ENCODE data around the gene SOS1. TPM values are rescaled to one million over a fixed set of nuclear protein-coding genes. Genes with fewer than 3 reads are reported as not detected.
A peak's percentile ranks its signal among the peaks of the same experiment; 100 is the strongest.

SOS1 gene
- total RNA-seq, 1 donor from 2014 or later: 35.3 TPM

- H3K4me3 Mint-ChIP-seq (ENCODE audit: unreplicated experiment): peak overlapping the region; percentile 94
- peaks cover 20% of the 10 kb centered on the region for H3K36me3 Mint-ChIP-seq (ENCODE audit: low read depth, unreplicated experiment)
- H3K27me3 Mint-ChIP-seq (ENCODE audit: unreplicated experiment): peaks cover 24% of the 10 kb centered on the region
- H3K27ac Mint-ChIP-seq (ENCODE audit: unreplicated experiment): peak overlapping the region; percentile 91
- no peak for TF ChIP-seq CTCF (IDR thresholded peaks at IDR 0.05; ENCODE audit: unreplicated experiment)
- H3K4me1 Mint-ChIP-seq (ENCODE audit: unreplicated experiment): peaks cover 37% of the 10 kb centered on the region
- H3K9me3 Mint-ChIP-seq (ENCODE audit: unreplicated experiment): no peaks in the 10 kb centered on the region
- no peak for DNase-seq (ENCODE audit: low spot score)
Measured at GRCh38 chr2:39123436-39123999, 2.7 kb upstream of the SOS1 start.

DNA sequence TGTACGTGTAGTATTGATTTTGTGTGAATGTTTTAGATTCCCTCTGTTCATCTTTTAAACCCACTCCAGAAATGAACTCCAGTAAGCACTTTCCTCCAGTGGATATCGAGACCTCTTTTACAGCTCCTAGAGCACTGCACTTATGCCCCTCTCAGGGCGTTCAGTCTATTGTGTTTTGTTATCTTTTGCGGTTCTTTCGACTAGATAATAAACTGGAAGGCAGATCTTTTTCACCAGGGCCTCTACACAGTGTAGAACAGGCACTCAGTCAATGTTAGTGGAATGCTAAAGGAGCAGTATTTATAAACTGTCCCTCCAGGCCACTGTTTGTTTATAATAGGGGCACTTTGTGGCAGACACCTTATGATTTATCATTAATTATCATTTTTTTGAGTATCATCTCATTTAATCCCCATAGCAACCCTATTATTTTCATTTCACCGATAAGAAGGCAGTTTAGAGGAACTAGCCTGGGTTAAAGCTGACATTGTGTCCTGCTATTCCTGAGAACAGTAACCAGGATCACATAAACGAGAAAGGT, 742 bp upstream of the SOS1 start:
- Mint-ChIP-seq H3K27ac (ENCODE audit: unreplicated experiment) (peak overlapping the region; percentile 93), H3K4me3 (ENCODE audit: unreplicated experiment) (peak overlapping the region; percentile 90), H3K9me3 (ENCODE audit: unreplicated experiment) (no peaks in the 10 kb centered on the region), H3K27me3 (ENCODE audit: unreplicated experiment) (peaks cover 24% of the 10 kb centered on the region), H3K36me3 (ENCODE audit: low read depth, unreplicated experiment) (peaks cover 24% of the 10 kb centered on the region), H3K4me1 (ENCODE audit: unreplicated experiment) (peaks cover 49% of the 10 kb centered on the region)
- no peak for DNase-seq (ENCODE audit: low spot score)
- TF ChIP-seq CTCF (IDR thresholded peaks at IDR 0.05; ENCODE audit: unreplicated experiment): no peak

DNA sequence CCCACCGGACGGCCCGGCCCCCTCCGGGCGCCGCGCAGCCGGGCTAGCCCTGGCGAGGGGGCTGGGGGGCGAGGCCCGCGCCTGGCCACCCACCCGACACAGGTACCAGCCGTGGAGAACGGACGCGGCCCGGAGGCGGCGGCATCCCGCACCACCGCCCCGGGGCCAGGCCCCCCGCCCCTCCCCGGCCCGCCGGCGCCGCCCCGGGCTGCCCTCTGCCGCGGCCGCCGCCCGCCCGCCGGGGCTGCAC, 405 bp downstream of the SOS1 start:
- no peak for TF ChIP-seq CTCF (IDR thresholded peaks at IDR 0.05; ENCODE audit: unreplicated experiment)
- Mint-ChIP-seq H3K9me3 (ENCODE audit: unreplicated experiment) (no peaks in the 10 kb centered on the region), H3K4me3 (ENCODE audit: unreplicated experiment) (no peak overlapping the region), H3K36me3 (ENCODE audit: low read depth, unreplicated experiment) (peaks cover 30% of the 10 kb centered on the region), H3K27ac (ENCODE audit: unreplicated experiment) (no peak overlapping the region), H3K4me1 (ENCODE audit: unreplicated experiment) (peaks cover 49% of the 10 kb centered on the region), H3K27me3 (ENCODE audit: unreplicated experiment) (peaks cover 24% of the 10 kb centered on the region)
- DNase-seq (ENCODE audit: low spot score): no peak

DNA sequence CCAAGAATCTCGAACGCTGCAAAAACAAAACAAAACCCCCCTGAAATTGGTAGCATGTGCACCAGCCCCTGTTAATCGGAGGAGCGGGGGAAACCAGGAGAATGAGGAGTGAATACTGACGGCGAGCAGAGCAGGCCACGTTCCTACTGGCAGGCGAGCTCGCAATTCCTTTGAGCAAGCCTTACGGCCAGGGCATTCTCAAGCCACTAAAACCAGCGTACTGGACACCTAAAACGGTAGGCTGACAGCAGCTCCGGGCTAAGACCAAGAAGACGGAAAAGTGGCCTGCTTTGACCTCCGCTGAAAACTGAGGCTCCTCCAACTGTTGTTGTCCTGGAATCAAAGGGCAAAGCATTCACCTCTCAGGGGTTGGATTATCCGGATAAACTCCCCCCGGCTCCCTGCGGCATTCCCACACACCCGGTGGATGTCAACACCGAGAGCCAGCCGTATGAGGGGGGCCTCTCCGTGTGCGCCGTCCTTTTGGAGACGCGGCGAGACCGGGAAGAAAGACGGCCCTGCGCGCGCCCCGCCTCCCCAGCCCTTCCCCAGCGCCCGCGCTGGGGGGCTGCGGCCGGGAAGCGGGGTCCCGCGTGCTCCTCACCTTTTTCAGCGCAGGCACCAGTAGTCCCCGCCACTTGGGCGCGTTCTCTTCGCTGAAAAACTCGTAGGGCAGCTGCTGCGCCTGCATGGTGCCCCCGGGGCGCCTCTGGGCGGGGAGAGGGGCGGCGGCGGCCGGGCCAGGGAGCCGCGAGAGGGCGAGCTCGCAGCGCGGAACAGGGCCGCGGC, 925 bp downstream of the SOS1 start:
- Mint-ChIP-seq H3K27me3 (ENCODE audit: unreplicated experiment) (peaks cover 24% of the 10 kb centered on the region), H3K9me3 (ENCODE audit: unreplicated experiment) (no peaks in the 10 kb centered on the region), H3K27ac (ENCODE audit: unreplicated experiment) (peak overlapping the region; percentile 93), H3K4me3 (ENCODE audit: unreplicated experiment) (peak overlapping the region; percentile 97), H3K4me1 (ENCODE audit: unreplicated experiment) (peaks cover 44% of the 10 kb centered on the region), H3K36me3 (ENCODE audit: low read depth, unreplicated experiment) (peaks cover 26% of the 10 kb centered on the region)
- TF ChIP-seq CTCF (IDR thresholded peaks at IDR 0.05; ENCODE audit: unreplicated experiment): no peak
- peak; percentile 54 for DNase-seq (ENCODE audit: low spot score)
